Epithelial cell of alveolus of lung (primary cell): ENCODE results near the gene SLC35B2. TPM values are rescaled to one million over a fixed set of nuclear protein-coding genes. Genes with fewer than 3 reads are reported as not detected.

ENCODE experiments used
- total RNA-seq: library from RNA; depleted of rRNA; stranded (reverse); fragments of >200 nt; gene quantifications from 2 replicates; pipeline ENCODE4 v1.2.1, GENCODE V29; 2015

SLC35B2 gene
- total RNA-seq: 82.9 and 95.5 TPM in 2 replicates

GRCh38 chr6:44257025-44257752 lies at the start of gene SLC35B2:
SLC35B2 (minus strand) TSS chr6:44257528; CDS start chr6:44257410, 118 bp downstream.

DNA sequence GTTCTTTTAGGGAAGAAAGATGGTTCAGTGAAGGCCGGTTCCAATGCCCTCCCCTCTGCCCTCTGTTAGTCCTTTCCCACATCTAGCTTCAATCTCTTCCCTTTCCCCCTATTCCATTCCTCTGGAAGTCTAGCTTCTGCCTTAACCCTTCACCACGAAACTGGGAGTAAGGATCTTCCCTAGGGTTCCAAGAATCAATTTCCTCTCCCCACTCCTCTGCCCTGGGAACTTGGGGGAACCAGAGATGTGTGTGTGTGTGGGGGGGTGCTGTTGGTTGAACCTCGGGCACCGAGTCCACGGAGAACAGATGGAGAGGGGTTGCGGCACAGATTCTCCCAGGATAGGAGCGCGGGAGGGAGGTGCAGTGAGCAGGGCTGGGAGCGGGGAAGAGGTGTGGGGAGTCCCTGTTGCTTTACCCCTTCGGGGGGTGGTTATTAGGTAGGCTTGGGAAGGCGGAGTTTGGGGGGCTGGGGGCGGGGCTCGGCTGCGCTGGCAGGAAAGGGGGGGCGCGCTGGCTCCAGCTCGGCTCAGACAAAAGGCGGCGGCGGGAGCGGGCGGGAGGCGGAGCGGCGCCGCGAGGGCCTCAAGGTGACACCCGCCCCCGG lies 12.7 kb upstream of the SLC35B2 start, which contains the start of gene TMEM151B:
Gene TMEM151B, plus strand, starts transcription at position 530 of the 605 bp plus-strand sequence. CDS start 293 bp downstream, outside the sequence.

DNA sequence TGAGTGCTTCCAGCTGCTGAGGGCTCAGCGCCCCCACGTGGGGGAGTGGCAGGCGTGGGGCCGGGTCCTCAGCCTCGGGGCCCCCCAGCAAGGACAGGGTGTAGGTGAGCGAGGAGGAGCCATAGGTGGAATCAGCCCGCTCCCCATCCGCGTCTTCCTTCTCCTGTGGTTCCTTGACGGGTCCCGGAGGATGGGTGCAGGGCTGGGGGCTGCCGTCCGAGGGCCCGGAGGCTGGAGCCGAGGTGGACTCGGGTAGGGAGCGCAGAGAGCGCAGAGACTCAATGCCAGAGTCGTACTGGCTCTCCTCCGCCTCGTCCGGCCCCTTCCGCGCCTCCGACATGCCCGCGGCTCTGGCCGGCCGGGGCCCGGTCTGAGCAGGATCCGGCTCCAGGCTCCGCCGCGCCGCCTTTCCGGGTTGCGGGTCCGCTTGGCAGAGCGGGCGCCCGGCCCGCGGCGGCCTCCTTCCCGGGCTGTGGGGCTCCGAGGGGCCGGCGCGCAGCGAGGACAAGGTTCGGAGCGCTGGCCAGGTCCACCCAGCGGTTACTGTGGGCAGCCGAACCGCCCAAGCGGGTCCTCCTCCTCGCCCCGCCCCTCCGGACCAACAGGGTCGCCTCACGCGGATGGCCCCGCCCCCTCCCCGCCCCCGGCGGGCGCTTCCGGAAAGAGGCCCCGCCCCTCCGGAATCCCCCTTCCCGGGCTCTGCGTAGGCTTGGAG lies 7.8 kb upstream of the SLC35B2 start, which contains the start of gene NFKBIE:
Gene NFKBIE, minus strand, starts transcription at position 545 of the 715 bp plus-strand sequence. Its CDS starts 205 bp downstream, at position 340.

DNA sequence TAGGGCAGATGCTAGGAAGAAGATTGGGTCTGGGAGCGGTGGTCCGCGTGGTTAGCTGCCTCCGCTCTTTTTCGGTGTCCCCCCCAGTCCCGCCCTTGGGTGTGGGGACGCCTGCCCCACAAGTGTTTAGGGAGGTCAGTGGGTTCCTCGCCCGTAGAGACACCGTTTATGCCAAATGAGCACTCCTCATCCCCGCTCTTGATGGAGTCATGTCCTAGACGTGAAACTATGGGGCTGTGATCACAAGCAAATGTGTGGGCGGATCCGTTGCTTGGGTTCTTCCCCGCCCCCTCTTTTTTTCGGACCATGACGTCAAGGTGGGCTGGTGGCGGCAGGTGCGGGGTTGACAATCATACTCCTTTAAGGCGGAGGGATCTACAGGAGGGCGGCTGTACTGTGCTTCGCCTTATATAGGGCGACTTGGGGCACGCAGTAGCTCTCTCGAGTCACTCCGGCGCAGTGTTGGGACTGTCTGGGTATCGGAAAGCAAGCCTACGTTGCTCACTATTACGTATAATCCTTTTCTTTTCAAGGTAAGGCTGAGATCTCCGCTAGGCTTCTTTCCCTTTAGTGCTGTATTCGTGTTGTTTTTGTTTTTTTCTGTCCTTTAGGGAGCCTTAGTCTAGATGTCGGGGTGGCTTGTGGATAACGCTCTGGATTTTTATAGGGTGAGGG lies 10.5 kb downstream of the SLC35B2 start, which contains the start of gene HSP90AB1:
Gene HSP90AB1, plus strand, starts transcription at position 439 of the 675 bp plus-strand sequence. CDS start 1,529 bp downstream, outside the sequence.

GRCh38 chr6:44223319-44224028 lies 33.9 kb downstream of the SLC35B2 start, which contains the start of gene SLC29A1:
SLC29A1 (plus strand) TSS chr6:44223595; CDS start chr6:44227314, 3,719 bp downstream.

DNA sequence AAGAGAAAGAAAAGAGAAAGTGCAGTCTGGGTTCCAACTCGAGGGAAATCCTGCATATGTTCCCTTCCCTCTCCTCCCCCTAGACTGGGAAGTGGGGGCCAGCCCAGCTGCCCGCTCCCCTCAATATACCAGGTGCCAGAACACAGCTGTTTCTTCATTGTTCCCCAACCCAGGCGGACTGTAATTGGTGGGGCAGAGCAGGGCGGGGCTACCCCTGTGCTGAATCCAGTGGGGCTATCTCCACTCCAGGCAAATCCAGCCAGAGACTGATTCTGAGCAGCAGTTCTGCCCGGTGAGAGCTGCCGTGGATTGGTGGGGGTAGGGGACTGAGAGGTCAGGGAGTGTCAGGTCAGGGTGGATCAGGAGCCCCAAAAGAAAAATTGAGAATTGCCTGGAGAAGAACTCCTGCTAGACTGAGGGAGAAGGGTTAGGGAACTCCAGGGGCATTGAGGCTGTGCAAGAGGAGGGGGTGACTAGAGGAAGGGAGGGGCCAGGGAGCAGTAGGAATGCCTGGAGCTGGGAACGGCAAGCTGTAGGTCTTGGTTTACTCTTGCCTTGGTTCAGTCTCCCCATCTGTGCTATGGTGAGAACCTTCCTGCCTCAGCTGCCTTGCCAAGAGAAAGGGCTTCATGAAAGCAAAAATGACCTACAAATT lies 40.5 kb downstream of the SLC35B2 start, which contains the start of gene MYMX:
Gene MYMX, plus strand, starts transcription at position 250 of the 655 bp plus-strand sequence. CDS start 546 bp downstream, outside the sequence.

Other genes starting within 250 kb of the SLC35B2 start
- 43.1 and 69.8 TPM in 2 replicates for gene MRPL14, start 130.1 kb downstream of the SLC35B2 start, total RNA-seq
- gene TMEM63B, start 130.0 kb downstream of the SLC35B2 start, total RNA-seq: 22.8 and 27.7 TPM in 2 replicates
- gene CAPN11, start 98.7 kb downstream of the SLC35B2 start, total RNA-seq: not detected in 2 replicates
- gene MYMX, start 40.6 kb downstream of the SLC35B2 start, total RNA-seq: 2.0 TPM in 1 of 2 replicates, not detected in the other
- gene SLC29A1, start 33.9 kb downstream of the SLC35B2 start, total RNA-seq: 20.0 and 33.6 TPM in 2 replicates
- gene HSP90AB1, start 10.4 kb downstream of the SLC35B2 start, total RNA-seq: 797 and 817 TPM in 2 replicates
- gene NFKBIE, start 8.0 kb upstream of the SLC35B2 start, total RNA-seq: 12.7 and 25.2 TPM in 2 replicates
- gene TMEM151B, start 12.9 kb upstream of the SLC35B2 start, total RNA-seq: not detected in 2 replicates
- 13.3 and 17.7 TPM in 2 replicates for gene AARS2, start 55.8 kb upstream of the SLC35B2 start, total RNA-seq
- not detected in 2 replicates for gene SPATS1, start 85.1 kb upstream of the SLC35B2 start, total RNA-seq
- 16.8 and 20.0 TPM in 2 replicates for gene CDC5L, start 130.2 kb upstream of the SLC35B2 start, total RNA-seq